K562 (cell line): ENCODE results near the gene PPP4R3A.

Experiments used
- ADNP ChIP-seq: fragments of 200-800 bp; sonication (Bioruptor generic); IDR thresholded peaks from 2 replicates; pipeline ENCODE4 v1.6.1; 2016; ENCODE audit warnings: missing genetic modification characterization, missing compliant biosample characterization
- CHD2 ChIP-seq: IDR thresholded peaks from 2 replicates; pipeline ENCODE4 v1.6.1; 2011; ENCODE audit warnings: low read depth, low read length
- ESRRA ChIP-seq: fragments of 450-650 bp; IDR thresholded peaks from 2 replicates; pipeline ENCODE4 v1.6.1; 2014; ENCODE audit warnings: low read depth, mild to moderate bottlenecking, moderate library complexity, borderline replicate concordance
- PHF20 ChIP-seq: fragments of 450-650 bp; IDR thresholded peaks from 2 replicates; pipeline ENCODE4 v1.6.1; 2018; ENCODE audit not compliant: partially characterized antibody
- SP1 ChIP-seq: sonication (generic); formaldehyde crosslinking; IDR thresholded peaks from 2 replicates; pipeline ENCODE4 v1.8.1; 2022; ENCODE audit warnings: mild to moderate bottlenecking, missing genetic modification reagents
- TCF7L2 ChIP-seq: fragments of 150-350 bp; IDR thresholded peaks from 2 replicates; pipeline ENCODE4 v1.6.1; 2016; ENCODE audit warnings: low read depth, mild to moderate bottlenecking, low read length, moderate library complexity
- YY1 ChIP-seq, 3 experiments: IDR thresholded peaks; 2 replicates each; pipeline ENCODE4 v1.6.1; 2011; ENCODE audit warnings: low read length in 2 of 3, mild to moderate bottlenecking in 2 of 3, moderate library complexity in 2 of 3, borderline replicate concordance in 1 of 3, control low read depth in 1 of 3, low read depth in 1 of 3; ENCODE audit not compliant: insufficient read depth in 3 of 3, insufficient replicate concordance in 2 of 3, control insufficient read depth in 1 of 3, insufficient read length in 1 of 3; ENCODE audit errors: extremely low read depth in 1 of 3
- ZNF274 ChIP-seq: IDR thresholded peaks from 2 replicates; pipeline ENCODE4 v1.6.1; 2011; ENCODE audit warnings: low read depth, mild to moderate bottlenecking, low read length, moderate library complexity, borderline replicate concordance
- ZNF384 ChIP-seq: IDR thresholded peaks from 2 replicates; pipeline ENCODE4 v1.6.1; 2012; ENCODE audit warnings: low read depth, low read length, improper control_type of control experiment
- TF ChIP-seq, protein P1 (sequence below), 3 experiments: IDR thresholded peaks in 2 of 3; conservative IDR thresholded peaks in 1 of 3; 2 replicates each; pipeline ENCODE4 v1.5.1; 2011 to 2012; ENCODE audit warnings: low read length in 3 of 3, mild to moderate bottlenecking in 3 of 3, control low read depth in 2 of 3, improper control_type of control experiment in 1 of 3, inconsistent platforms in 1 of 3, low read depth in 1 of 3, mixed read lengths in 1 of 3, moderate library complexity in 1 of 3; ENCODE audit not compliant: insufficient read depth in 2 of 3
- TF ChIP-seq, protein P2 (sequence below): sonication (generic); formaldehyde crosslinking; IDR thresholded peaks from 2 replicates; pipeline ENCODE4 v1.9.0; 2022; ENCODE audit warnings: mild to moderate bottlenecking, missing genetic modification reagents

DNA sequence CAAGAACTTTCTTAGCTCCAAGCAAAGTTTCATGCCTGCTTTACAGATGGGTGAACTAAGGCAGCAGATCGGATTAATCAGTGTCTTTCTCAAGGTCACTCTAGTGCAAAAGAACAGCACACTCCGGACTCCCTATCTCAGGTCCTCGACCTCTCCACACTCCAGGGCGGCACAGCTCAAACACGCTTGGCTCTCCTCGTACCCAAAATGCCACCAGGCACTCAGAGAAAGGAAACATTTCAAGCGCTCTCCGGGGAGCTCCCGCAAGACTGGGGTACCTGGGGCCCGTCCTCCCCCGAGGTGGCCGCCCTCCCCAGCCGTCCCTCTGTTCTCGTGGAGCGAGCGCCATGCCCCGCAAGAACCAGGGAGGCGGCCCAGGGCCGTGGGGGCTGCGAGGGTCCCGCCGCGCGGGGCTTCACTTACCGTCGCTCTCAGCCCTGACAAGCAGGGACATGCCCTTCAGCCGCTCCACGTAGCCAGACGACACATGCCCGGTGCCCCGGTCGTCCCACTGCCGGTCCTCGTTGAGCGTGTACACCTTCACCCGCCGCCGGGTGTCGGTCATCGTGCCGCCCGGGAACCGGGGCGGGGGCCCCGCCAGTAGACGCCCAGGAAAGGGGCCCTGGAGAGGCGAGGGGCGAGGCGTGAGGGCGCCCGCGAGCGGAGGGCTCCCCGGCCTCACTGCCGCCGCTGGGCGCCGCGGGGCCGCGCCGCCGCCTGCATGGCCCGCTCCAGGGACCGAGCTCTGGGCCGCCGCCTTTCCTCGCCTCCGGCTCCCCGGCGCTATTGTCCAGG is 830 bp downstream of the PPP4R3A start:
- TF ChIP-seq ZNF274 (no peak), TCF7L2 (no peak), ZNF384 (no peak), YY1 (IDR thresholded peaks at IDR 0.05; ENCODE audit: borderline replicate concordance in 1 of 3, control insufficient read depth in 1 of 3, extremely low read depth in 1 of 3, insufficient read depth in 3 of 3, insufficient read length in 1 of 3, insufficient replicate concordance in 2 of 3, low read depth in 1 of 3, low read length in 2 of 3) (no peak), CHD2 (no peak), PHF20 (no peak), ADNP (tag) (no peak), ESRRA (peak; percentile 70), SP1 (CRISPR knock-in tag) (no peak)
- TF ChIP-seq, protein P1, sequence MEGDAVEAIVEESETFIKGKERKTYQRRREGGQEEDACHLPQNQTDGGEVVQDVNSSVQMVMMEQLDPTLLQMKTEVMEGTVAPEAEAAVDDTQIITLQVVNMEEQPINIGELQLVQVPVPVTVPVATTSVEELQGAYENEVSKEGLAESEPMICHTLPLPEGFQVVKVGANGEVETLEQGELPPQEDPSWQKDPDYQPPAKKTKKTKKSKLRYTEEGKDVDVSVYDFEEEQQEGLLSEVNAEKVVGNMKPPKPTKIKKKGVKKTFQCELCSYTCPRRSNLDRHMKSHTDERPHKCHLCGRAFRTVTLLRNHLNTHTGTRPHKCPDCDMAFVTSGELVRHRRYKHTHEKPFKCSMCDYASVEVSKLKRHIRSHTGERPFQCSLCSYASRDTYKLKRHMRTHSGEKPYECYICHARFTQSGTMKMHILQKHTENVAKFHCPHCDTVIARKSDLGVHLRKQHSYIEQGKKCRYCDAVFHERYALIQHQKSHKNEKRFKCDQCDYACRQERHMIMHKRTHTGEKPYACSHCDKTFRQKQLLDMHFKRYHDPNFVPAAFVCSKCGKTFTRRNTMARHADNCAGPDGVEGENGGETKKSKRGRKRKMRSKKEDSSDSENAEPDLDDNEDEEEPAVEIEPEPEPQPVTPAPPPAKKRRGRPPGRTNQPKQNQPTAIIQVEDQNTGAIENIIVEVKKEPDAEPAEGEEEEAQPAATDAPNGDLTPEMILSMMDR (IDR thresholded peaks at IDR 0.05 in 2 of 3, conservative IDR thresholded peaks at IDR 0.05 in 1 of 3; ENCODE audit: insufficient read depth in 2 of 3, low read depth in 1 of 3, low read length in 3 of 3): no peak
- TF ChIP-seq, protein P2, sequence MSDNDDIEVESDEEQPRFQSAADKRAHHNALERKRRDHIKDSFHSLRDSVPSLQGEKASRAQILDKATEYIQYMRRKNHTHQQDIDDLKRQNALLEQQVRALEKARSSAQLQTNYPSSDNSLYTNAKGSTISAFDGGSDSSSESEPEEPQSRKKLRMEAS: no peak
